HepG2 (cell line): Measurements from ENCODE around the gene SPIRE1. TPM values are rescaled to one million over a fixed set of nuclear protein-coding genes. Genes with fewer than 3 reads are reported as not detected.

Experiments used
- CBFB ChIP-seq: sonication (generic); formaldehyde crosslinking; IDR thresholded peaks from 2 replicates; pipeline ENCODE4 v1.4.0; 2020; ENCODE audit warnings: missing genetic modification reagents
- CCDC6 ChIP-seq: sonication (generic); formaldehyde crosslinking; IDR thresholded peaks from 2 replicates; pipeline ENCODE4 v1.8.1; 2022; ENCODE audit warnings: mild to moderate bottlenecking, missing genetic modification reagents, moderate library complexity
- MEIS2 ChIP-seq: sonication (generic); formaldehyde crosslinking; IDR thresholded peaks from 2 replicates; pipeline ENCODE4 v1.9.0; 2021; ENCODE audit warnings: mild to moderate bottlenecking, missing genetic modification reagents
- MXI1 ChIP-seq: IDR thresholded peaks from 3 replicates; pipeline ENCODE4 v1.6.1; 2012; ENCODE audit warnings: low read depth, low read length, inconsistent platforms, borderline replicate concordance
- RORA ChIP-seq: sonication (generic); formaldehyde crosslinking; IDR thresholded peaks from 2 replicates; pipeline ENCODE4 v1.5.0; 2020; ENCODE audit warnings: mild to moderate bottlenecking, missing genetic modification reagents, moderate library complexity
- RXRB ChIP-seq: IDR thresholded peaks from 2 replicates; pipeline ENCODE4 v1.6.1; 2016; ENCODE audit warnings: borderline replicate concordance, missing genetic modification reagents, missing compliant biosample characterization
- ZBTB20 ChIP-seq: sonication (generic); formaldehyde crosslinking; IDR thresholded peaks from 2 replicates; pipeline ENCODE4 v1.8.1; 2023; ENCODE audit warnings: missing genetic modification reagents, low read depth, mild to moderate bottlenecking, borderline replicate concordance
- ZBTB42 ChIP-seq: sonication (generic); formaldehyde crosslinking; IDR thresholded peaks from 2 replicates; pipeline ENCODE4 v1.5.0; 2020; ENCODE audit warnings: mild to moderate bottlenecking, missing genetic modification reagents
- ZFP62 ChIP-seq: sonication (generic); formaldehyde crosslinking; IDR thresholded peaks from 2 replicates; pipeline ENCODE4 v1.4.0; 2020; ENCODE audit warnings: missing genetic modification reagents
- ZNF136 ChIP-seq: sonication (generic); formaldehyde crosslinking; IDR thresholded peaks from 2 replicates; pipeline ENCODE4 v1.8.1; 2022; ENCODE audit warnings: low read depth, mild to moderate bottlenecking, moderate library complexity, missing genetic modification reagents
- ZNF263 ChIP-seq: sonication (generic); formaldehyde crosslinking; IDR thresholded peaks from 2 replicates; pipeline ENCODE4 v1.4.0; 2020; ENCODE audit warnings: missing genetic modification reagents
- ZNF44 ChIP-seq: sonication (generic); formaldehyde crosslinking; IDR thresholded peaks from 2 replicates; pipeline ENCODE4 v1.5.1; 2020; ENCODE audit warnings: mild to moderate bottlenecking, missing genetic modification reagents
- polyA plus RNA-seq, 8 experiments: library from polyadenylated mRNA; depleted of rRNA in 3 of 8; stranded (reverse) in 7 of 8; unstranded in 1 of 8; fragments of >200 nt; fragmentation: Illumina TruSeq in 4 of 8; extraction: Trizol in 4 of 8; gene quantifications; 2 replicates each; pipeline versions ENCODE4 v1.2.1 to v1.2.3, GENCODE V29; 2011 to 2016; ENCODE audit warnings: low read depth in 4 of 8, missing spikeins in 1 of 8, mixed read lengths in 1 of 8; ENCODE audit not compliant: insufficient read depth in 1 of 8
- total RNA-seq, 5 experiments: library from RNA; depleted of rRNA; stranded (reverse); fragments of >200 nt; fragmentation: Illumina TruSeq; extraction: Trizol; gene quantifications; 2 replicates each; pipeline ENCODE4 v1.2.3, GENCODE V29; 2016; ENCODE audit warnings: low read depth in 1 of 5
- TF ChIP-seq, protein P1 (sequence below): sonication (generic); formaldehyde crosslinking; IDR thresholded peaks from 2 replicates; pipeline ENCODE4 v1.9.0; 2022; ENCODE audit warnings: missing genetic modification reagents, mild to moderate bottlenecking, borderline replicate concordance
- TF ChIP-seq, protein P2 (sequence below): sonication (generic); formaldehyde crosslinking; IDR thresholded peaks from 2 replicates; pipeline ENCODE4 v1.5.0; 2020; ENCODE audit warnings: missing genetic modification reagents
- TF ChIP-seq, protein P3 (sequence below): IDR thresholded peaks from 2 replicates; pipeline ENCODE4 v1.6.1; 2016; ENCODE audit warnings: low read depth
- TF ChIP-seq, protein P4 (sequence below): fragments of 450-650 bp; IDR thresholded peaks from 2 replicates; pipeline ENCODE4 v1.6.1; 2016
- TF ChIP-seq, protein P5 (sequence below): sonication (generic); formaldehyde crosslinking; IDR thresholded peaks from 2 replicates; pipeline ENCODE4 v1.4.0; 2020; ENCODE audit warnings: missing genetic modification reagents
- TF ChIP-seq, protein P6 (sequence below), 2 experiments: IDR thresholded peaks; 2 replicates each; pipeline ENCODE4 v1.6.1; 2011 to 2012; ENCODE audit warnings: low read length in 2 of 2, borderline replicate concordance in 1 of 2, low read depth in 1 of 2, mild to moderate bottlenecking in 1 of 2, moderate library complexity in 1 of 2

SPIRE1 gene
- total and polyA plus RNA-seq, 2 of the 13 experiments (the other 11 are each of a cell fraction or from before 2014, with no cell fraction given), result 9.9 to 21.3 TPM

DNA sequence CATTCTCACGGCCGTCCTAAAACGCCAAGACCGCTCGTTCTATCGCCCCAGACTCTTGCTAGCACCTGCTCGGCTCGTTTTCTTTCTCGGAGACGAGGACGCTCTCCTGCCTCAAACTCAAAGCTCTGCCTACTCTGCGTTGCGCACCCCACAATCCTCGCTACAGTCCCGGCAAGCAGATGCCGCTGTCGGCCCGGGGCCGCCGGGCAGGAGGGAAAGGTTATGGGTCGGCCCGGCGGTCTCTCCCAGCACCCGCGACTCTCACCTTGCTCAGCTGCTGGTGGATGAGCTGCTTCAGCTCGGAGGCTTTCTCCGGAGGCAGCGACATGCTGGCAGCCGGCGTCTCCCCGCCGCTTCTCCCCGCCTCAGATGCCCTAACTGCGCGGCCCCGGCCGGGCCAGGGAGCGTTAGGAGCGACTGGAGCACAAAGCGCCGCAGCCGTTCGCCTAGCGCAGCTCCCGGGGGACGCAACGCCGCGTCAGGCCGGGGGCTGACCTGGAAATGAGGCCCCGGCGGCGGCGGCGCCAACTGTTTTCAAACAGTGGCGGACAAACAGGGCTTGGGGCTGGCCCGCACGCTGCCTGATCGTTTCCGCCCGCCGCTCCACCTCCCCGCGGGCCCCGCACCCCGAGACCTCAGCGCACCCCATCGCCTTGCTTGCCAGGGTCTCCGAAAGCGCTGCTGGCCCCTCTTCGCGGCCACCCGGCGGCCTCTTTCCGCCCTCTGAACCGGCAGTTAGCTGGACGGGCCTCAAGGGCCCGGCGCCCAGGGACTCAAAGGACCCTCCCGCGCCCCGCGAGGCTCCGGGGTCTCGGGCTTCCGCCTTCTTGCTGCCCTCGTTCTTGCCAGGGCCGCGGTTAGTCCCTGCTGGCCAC lies 44.6 kb upstream of the SPIRE1 start, which contains the start of the genes CEP76 and PSMG2 (continued):
- TF ChIP-seq MEIS2 (CRISPR knock-in tag) (peak; percentile 68; the same call in 1 of the 2 replicates), RXRB (peak; percentile 46), ZBTB20 (CRISPR knock-in tag) (0 out of 2 replicates have a peak, but pooled peaks have one; percentile 1), ZNF136 (CRISPR knock-in tag) (no peak), ZFP62 (CRISPR knock-in tag) (no peak), CCDC6 (CRISPR knock-in tag) (0 out of 2 replicates have a peak, but pooled peaks have one; percentile 60), ZBTB42 (CRISPR knock-in tag) (peak; percentile 49; the same call in 1 of the 2 replicates), ZNF44 (CRISPR knock-in tag) (peak; percentile 78), ZNF263 (CRISPR knock-in tag) (no peak), CBFB (CRISPR knock-in tag) (0 out of 2 replicates have a peak, but pooled peaks have one; percentile 53), RORA (CRISPR knock-in tag) (0 out of 2 replicates have a peak, but pooled peaks have one; percentile 27), MXI1 (peak; percentile 64; the same call in 1 of the 3 replicates)
- TF ChIP-seq, protein P1, sequence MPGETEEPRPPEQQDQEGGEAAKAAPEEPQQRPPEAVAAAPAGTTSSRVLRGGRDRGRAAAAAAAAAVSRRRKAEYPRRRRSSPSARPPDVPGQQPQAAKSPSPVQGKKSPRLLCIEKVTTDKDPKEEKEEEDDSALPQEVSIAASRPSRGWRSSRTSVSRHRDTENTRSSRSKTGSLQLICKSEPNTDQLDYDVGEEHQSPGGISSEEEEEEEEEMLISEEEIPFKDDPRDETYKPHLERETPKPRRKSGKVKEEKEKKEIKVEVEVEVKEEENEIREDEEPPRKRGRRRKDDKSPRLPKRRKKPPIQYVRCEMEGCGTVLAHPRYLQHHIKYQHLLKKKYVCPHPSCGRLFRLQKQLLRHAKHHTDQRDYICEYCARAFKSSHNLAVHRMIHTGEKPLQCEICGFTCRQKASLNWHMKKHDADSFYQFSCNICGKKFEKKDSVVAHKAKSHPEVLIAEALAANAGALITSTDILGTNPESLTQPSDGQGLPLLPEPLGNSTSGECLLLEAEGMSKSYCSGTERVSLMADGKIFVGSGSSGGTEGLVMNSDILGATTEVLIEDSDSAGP, result peak; percentile 87
- TF ChIP-seq, protein P2, sequence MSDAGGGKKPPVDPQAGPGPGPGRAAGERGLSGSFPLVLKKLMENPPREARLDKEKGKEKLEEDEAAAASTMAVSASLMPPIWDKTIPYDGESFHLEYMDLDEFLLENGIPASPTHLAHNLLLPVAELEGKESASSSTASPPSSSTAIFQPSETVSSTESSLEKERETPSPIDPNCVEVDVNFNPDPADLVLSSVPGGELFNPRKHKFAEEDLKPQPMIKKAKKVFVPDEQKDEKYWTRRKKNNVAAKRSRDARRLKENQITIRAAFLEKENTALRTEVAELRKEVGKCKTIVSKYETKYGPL (CRISPR knock-in tag), result no peak
- TF ChIP-seq, protein P3, sequence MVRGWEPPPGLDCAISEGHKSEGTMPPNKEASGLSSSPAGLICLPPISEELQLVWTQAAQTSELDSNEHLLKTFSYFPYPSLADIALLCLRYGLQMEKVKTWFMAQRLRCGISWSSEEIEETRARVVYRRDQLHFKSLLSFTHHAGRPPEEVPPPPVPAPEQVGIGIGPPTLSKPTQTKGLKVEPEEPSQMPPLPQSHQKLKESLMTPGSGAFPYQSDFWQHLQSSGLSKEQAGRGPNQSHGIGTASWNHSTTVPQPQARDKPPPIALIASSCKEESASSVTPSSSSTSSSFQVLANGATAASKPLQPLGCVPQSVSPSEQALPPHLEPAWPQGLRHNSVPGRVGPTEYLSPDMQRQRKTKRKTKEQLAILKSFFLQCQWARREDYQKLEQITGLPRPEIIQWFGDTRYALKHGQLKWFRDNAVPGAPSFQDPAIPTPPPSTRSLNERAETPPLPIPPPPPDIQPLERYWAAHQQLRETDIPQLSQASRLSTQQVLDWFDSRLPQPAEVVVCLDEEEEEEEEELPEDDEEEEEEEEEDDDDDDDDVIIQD (CRISPR knock-in tag), result 0 out of 2 replicates have a peak, but pooled peaks have one; percentile 9
- TF ChIP-seq, protein P4, sequence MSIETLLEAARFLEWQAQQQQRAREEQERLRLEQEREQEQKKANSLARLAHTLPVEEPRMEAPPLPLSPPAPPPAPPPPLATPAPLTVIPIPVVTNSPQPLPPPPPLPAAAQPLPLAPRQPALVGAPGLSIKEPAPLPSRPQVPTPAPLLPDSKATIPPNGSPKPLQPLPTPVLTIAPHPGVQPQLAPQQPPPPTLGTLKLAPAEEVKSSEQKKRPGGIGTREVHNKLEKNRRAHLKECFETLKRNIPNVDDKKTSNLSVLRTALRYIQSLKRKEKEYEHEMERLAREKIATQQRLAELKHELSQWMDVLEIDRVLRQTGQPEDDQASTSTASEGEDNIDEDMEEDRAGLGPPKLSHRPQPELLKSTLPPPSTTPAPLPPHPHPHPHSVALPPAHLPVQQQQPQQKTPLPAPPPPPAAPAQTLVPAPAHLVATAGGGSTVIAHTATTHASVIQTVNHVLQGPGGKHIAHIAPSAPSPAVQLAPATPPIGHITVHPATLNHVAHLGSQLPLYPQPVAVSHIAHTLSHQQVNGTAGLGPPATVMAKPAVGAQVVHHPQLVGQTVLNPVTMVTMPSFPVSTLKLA, result peak; percentile 32; the same call in 1 of the 2 replicates
- TF ChIP-seq, protein P5, sequence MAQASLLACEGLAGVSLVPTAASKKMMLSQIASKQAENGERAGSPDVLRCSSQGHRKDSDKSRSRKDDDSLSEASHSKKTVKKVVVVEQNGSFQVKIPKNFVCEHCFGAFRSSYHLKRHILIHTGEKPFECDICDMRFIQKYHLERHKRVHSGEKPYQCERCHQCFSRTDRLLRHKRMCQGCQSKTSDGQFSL (CRISPR knock-in tag), result no peak
- TF ChIP-seq, protein P6, sequence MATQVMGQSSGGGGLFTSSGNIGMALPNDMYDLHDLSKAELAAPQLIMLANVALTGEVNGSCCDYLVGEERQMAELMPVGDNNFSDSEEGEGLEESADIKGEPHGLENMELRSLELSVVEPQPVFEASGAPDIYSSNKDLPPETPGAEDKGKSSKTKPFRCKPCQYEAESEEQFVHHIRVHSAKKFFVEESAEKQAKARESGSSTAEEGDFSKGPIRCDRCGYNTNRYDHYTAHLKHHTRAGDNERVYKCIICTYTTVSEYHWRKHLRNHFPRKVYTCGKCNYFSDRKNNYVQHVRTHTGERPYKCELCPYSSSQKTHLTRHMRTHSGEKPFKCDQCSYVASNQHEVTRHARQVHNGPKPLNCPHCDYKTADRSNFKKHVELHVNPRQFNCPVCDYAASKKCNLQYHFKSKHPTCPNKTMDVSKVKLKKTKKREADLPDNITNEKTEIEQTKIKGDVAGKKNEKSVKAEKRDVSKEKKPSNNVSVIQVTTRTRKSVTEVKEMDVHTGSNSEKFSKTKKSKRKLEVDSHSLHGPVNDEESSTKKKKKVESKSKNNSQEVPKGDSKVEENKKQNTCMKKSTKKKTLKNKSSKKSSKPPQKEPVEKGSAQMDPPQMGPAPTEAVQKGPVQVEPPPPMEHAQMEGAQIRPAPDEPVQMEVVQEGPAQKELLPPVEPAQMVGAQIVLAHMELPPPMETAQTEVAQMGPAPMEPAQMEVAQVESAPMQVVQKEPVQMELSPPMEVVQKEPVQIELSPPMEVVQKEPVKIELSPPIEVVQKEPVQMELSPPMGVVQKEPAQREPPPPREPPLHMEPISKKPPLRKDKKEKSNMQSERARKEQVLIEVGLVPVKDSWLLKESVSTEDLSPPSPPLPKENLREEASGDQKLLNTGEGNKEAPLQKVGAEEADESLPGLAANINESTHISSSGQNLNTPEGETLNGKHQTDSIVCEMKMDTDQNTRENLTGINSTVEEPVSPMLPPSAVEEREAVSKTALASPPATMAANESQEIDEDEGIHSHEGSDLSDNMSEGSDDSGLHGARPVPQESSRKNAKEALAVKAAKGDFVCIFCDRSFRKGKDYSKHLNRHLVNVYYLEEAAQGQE (IDR thresholded peaks at IDR 0.05; ENCODE audit: borderline replicate concordance in 1 of 2, low read depth in 1 of 2, low read length in 2 of 2), result peak in 1 of 2 experiments; percentile 30; a peak in 1 of 4 replicates
